ENCODE results near the gene TEX30.
A peak's percentile ranks its signal among the peaks of the same experiment; 100 is the strongest.
"Not testable (repeated sequence)": the region's sequence is repeated elsewhere in the genome, so short reads cannot be mapped to it uniquely, and the experiment has no call there.

Gene TEX30

DNA sequence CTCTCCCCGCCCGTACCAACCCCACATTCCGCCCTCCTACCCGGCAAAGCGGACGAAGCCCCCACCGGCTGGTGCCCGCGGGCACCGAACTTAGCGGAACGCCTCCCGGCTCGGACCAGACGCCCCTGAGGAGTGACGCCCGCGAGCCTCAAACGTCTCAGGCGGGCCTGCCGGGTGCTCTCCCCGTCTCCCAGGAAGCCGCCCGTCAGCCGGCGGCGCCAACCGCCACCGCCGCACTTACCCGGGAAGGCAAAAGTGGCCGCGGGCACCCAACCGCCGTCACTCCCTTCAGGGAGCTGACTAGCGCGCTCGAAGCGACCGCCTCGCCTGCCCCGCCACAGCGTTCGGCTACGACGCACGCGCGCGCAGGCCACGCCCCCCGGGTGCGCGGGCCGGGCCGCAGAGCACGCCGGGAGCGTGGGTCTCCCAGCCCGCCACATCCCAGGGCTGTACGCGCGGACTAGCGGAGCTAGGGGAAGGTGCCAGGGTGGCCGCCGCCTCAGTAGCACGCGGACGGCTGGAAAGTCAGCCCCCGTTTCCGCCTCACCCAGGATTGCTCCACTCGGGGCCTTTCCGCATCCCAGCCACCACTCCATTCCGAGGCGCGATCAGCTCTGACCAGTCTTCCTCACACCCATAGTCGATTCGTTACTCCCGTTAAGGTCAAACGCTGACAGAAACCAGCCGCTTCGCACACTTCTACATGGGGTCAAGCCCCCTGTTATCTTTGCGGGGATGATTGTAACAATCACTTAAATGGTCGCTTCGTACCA lies at the start of gene TEX30:
TEX30 (minus strand) TSS at position 346 of the 773 bp plus-strand sequence. CDS start 3,760 bp downstream, outside the sequence.
- DNase-seq, result peak; percentile 65

DNA sequence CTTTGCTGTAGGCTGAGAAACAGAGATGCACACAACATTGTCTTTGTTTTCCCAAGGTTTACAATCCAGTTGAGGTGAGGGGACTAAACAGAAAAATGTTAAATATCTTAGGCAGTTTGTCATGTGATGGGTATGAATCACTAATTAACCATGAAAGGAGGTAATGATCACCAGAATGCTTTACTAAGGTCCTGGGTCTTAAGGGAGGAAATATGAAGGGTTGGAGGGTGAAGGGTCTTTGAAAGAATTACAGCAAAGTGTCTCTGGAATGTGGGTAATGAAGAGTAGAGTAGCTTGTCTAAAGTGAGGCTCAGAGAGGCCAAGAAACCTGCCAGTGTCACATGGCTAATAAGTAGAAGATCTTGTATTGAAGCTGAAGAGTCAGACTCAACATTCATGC lies 44.3 kb upstream of the TEX30 start:
- no peak for DNase-seq

DNA sequence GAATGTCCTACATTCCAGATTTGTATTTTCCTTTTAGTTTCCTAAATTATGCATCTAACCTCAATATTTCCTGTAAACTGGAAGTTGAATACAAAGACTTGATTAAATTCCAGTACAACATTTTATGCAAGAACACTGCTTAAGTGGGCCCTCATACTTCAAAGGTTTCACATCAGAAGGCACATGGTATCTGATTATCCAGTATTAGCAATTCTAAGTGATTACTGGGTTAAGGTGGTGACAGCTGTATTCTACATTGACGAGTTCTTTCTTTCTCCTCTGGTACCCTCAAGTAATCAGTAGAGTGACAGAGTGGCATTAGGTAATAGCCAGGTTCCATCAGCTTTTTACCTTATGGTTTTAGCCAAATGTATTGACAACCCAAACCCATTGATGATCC lies 43.7 kb upstream of the TEX30 start:
- DNase-seq, result no peak

DNA sequence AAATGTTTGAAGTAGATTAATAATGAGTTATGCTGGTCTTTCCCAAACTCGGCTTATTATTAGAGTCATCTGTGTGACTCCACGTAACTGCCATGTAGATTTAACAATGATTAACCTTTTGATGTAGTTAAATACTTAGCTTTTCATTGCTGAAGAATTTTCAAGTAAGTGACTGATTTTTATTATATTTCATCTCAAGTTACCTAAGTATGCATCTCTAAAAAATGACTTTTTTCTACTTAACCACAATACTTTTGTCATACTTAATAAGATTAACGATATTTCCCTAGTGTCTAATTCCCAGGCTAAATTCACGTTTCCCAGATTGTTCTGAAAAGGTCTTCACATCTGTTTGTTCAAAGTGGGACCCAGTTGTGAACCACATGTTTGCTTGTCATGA lies 43.1 kb upstream of the TEX30 start:
- DNase-seq, result no peak

DNA sequence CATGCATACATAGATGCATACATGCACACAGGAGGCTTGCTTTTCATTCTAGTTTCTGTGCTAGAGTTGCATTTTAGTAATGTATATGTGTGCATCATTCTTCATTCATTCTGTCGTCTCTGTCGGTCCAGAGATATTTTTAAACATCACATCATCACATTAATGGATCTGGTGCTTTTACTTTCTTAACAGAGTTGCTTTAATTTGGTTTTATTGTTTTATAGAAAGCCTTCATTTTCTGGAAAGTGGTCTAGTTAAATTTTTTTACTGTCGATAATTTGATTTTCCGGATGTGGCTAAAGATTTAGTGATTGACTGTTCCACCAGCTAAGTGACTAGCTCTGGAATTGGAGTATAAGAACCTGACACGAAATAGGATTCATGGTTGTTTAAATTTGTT lies 42.2 kb upstream of the TEX30 start:
- no peak for DNase-seq

DNA sequence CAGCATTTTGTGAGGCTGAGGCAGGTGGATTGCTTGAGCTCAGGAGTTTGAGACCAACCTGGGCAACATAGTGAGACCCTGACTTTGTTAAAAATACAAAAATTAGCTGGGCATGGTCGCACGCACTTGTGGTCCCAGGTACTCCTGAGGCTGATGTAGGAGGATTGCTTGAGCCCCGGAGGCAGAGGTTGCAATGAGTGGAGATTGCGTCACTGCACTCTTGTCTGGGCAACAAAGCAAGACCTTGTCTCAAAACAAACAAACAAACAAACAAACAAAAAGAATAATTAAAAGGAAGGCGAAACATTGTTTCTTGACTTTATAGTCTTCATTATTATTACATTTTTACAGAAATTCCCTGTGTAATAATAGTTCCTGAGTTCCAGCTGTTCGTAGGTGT lies 41.2 kb upstream of the TEX30 start:
- no peak for DNase-seq

DNA sequence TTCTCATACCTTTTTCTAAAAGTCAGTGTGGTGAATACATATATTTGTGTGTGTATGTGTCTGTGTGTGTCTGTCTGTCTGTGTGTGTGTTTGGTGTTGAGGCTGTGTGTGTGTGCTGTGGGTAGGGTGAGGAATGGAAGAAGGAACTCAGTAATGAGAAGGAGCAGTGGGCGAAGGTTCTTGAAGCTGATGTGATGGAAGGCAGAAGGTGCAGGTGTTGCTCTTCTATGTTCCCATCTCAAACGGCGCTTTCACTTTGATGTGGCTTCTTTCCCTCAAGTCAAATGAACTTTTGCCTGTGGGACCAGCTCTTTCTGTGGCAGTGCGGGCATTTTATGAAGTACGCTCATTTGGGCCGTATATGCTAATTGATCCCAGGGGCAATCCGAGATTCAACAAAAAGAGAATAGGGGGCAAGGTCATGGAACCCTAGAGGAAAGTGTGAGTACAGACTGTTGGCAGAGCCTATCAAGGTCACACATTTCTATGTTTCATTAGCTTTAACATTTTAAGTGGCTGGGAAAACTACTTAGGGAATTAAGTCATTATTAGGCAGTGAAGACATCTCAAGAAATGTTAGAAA lies 40.5 kb upstream of the TEX30 start:
- DNase-seq, result no peak

DNA sequence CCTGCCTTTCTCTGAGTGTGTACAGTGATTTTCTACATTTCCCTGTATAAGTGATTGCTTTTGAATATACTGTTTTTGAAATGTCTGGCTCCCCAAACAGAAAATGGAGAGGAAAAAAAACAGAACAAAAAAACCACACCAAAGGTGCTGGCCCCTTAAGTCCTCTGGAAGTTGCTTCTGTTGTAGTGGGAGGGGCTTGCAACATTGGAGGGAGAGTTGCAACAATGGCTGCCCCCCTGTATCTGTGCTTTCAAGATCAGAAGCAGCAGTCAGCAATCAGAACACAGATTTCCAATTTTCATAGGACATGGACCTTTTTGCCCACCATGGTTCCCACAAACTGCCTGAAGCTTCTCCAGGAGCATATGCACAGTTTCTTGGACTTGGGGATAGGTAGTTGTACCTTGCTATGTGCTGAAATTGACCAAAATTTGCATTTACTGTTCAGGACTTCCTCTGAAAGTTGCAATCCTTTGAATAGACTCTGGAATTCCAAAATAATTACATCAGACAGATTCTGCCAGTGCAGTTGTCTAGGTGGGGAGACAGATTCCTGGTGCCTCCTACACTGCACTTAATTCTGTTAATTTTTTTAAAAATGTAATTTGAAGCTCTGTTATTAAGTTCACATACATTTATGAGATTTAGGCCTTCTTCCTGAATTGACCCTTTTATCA lies 39.2 kb upstream of the TEX30 start:
- DNase-seq, result no peak

DNA sequence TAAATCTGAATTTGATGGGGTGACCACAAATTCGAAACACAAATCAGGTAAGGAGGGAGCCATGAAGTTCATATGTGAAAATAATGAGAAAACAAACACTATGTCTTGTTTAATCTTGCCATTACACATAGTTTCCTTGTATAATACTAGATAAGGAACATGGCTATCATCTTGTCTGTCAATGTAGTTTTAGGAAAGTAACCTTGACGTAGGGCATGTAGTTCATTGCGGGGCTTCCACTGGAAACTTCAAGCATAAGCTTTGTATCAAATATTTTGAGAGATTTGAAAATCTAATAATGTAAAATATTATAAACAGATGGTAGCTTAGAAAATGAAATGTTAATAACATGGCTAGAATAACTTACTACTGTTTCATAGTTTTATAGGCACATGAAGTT lies 34.1 kb upstream of the TEX30 start:
- no peak for DNase-seq

DNA sequence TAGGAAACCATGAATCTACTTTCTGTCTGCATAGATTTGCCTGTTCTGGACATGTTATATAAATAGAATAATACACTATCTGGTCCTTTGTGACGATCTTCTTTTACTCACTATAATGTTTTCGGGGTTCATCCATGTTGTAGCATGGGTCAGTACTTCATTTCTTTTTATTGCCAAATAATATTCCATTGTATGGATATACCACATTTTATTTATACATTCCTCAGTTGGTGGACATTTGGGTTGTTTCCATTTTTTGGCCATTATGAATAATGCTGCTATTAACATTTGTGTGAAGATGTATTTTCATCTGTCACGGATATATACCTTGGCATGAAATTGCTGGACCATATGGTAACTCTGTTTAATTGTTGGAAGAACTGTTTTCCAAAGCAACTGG lies 32.1 kb upstream of the TEX30 start:
- no peak for DNase-seq

DNA sequence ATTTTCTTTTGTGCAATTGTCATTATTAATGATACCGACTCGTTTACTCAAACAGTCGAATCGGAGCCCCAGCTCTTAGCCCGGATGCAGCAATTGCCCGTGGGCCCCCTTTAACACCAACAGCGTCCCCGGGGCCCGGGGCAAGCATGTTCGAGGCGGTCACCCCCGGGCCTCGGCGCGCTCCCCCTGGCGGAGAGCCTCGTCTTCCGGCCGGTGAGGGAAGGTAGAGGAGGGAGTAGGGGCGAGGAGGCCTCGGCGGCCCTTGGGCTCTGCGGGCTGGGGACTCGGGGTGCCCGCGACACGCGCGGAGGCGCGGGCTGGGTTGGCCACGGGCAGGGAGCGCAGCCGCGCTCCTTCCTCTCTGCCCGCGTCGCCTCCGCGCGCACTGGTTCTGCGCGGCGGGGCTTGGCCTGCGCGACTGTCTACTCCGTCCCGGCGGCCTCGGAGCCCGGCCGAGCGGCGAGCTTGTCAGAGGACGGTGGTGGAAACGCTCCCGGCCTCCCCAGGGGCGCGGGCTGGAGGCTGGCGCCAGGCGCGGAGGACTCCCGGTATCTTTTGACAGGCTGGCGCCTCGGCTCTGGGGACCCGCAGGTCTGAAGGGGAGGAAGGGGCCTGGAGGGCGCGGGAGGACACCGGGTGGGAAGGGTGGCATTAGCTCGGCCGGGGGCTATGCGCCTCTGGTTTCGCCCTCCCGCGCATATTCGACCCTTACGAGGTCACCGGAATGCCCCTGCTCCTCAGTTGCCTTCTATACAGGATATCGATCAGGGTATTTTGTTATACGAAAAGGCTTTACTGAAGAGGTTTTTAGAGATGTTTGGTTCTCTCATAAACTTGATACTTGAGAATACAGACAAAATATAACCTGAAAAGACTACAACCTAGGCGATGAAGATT lies 26.8 kb upstream of the TEX30 start:
- peak; percentile 23 for DNase-seq

DNA sequence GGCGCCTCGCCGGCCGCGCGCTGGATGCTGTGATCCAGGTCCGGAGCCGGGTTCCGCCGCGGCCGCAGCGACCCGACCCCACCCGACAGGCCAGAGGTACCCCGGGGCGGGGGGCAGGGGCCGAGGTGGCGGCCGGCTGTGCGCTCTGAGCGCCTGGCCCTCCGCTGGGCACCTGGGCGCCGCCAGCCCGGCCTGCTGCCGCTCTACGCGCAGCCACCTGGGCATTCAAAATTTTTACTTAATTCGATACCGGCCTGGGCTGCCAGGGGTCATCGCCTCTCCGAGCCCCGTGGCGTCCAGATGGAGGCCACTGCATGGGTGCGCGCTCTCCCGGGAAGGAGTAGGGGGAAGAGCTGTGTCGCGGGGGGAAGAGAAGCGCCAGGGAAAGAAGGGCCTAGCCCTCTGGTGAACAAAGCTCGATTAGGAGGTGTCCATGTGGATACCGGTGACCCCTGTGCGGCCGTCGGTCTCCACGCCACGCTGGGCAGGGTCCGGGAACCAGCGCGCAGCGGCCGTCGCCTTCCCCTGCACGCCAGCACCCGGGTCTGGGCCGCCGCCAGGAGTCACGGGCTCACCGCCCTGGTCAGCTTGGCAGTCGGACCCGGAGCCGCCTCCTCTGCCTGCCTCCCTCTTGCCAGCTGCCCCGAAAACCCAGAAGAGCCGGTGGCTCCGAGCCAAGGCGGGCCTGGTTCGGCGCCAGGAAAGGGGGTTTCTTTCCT lies 26.0 kb upstream of the TEX30 start:
- no peak for DNase-seq

DNA sequence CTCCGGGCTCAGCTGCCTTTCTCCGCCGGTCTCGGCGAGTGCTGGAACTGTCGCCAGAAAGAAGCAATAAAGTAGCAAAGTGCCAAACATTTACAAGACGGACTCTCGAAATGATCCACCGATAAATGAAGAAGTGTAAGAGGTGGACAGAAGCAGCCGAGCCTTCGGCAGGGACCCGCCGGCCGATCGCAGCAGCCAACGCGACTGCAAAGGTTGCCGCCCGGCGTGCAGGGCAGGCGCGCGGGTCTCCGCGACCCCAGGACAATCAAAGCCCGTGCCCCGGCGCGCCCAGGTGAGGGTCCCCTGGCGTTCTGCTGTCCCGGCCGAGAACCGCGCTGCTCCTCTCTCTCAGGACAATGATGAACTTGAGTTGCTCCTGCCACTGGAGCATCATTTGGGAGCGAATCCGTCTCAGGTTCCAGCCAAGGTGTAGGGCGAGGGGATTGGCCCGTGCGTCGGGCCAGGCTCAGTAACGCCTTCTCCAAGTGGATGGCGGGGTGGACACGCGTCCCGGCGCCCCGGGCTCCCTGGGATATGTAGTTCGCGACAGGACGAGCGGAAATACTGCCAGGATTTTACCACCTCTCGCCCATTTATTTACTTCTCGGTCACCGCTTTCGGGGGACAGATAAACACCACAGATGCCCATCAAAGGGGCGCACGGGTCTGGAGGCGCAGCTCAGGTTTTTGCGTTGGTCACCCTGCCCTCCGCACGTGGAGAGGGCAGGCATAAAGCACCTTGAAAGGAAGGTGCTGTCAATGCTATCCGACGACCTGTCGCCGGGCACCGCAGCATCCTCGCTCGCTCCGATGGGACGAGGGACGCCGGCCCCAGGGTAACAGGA lies 25.2 kb upstream of the TEX30 start, which contains the start of the genes BIVM and POGLUT2:
BIVM (plus strand) TSS at position 539 of the 845 bp plus-strand sequence. CDS start 8,149 bp downstream, outside the sequence.
POGLUT2 (minus strand) TSS at position 396 of the 845 bp plus-strand sequence; CDS start at position 90, 306 bp downstream.
- DNase-seq, result peak; percentile 68

DNA sequence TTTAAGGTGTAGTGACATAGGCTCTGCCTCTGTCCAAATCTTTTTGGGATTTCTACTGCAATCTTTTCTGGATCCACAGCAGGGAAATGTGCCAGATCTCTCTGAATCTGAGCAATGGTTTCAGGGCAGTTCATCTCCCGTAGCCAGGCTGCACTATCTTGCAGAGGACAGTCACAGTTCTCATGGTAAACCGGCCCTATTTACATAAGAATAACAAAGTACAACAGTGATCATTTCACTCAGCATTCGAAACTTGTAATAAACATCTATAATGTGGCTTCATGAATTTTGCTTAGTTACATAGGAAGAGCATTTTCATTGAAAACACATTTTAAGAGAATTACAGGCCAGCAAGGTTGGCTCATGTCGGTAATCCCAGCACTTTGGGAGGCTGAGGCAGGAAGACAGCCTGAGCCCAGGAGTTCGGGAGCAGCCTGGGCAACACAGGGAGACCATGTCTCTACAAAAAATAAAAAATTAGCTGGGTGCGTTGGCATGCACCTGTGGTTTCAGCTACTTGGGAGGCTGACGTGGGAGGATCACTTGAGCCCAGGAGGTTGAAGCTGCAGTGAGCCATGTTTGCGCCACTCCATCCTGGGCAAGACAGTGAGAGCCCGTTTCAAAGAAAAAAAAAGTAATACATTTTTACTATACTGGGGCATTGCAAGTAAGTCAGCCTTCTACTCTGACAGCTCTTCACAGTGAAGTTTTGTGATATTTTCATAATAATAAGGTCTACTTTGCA lies 20.2 kb upstream of the TEX30 start:
- no peak for DNase-seq

DNA sequence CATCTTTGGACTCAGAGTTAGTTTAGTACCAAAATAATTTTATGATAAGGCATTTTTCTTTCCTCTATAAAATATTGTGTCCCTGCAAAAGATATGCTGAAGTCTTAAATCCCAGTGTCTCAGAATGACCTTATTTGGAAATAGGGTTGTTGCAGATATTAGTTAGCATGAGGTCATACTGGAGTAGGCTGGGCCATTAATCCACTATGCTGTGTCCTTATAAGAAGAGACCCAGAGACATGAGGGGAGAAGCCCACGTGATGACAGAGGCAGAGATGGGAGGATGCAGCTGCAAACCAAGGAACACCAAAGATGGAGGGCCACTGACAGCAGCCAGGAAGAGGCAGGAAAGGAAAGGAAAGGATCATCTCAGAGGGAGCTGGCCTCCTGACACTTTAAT lies 18.8 kb upstream of the TEX30 start:
- no peak for DNase-seq

DNA sequence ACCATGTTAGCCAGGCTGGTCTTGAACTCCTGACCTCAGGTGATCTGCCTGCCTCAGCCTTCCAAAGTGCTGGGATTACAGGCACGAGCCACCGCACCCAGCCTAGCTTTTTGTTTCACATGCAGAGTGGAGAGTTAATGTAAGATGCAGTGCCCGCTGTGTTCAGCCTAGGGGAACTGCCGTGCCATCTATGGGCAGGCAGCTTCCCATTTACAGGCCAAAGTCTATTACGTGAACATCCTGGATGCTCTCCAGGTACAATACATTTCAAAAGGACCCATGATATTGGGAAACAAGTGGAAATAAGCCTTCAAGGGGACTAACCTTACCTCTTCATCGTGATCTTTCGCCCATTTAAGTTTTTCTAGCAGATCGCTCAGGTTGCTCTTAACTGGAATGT lies 15.1 kb upstream of the TEX30 start:
- no peak for DNase-seq

DNA sequence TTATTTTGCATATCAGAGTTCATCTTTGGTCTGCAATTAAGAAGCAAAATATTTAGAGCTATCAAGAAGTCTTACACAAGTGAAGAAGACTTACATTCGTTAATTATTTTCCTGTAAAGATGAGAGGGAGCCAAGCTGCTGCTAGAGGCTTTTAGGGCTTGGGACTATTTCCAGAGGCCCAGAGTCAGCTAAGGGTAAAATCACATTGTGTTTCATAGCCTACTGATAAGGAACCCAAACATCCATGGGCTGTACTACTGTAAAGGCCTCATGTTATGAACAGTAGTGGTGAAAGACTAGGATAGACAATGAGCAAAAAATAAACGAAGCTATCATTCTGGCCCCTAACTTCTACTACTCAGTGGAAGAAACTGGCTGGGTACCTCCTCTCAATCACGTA lies 10.9 kb upstream of the TEX30 start:
- DNase-seq, result no peak

DNA sequence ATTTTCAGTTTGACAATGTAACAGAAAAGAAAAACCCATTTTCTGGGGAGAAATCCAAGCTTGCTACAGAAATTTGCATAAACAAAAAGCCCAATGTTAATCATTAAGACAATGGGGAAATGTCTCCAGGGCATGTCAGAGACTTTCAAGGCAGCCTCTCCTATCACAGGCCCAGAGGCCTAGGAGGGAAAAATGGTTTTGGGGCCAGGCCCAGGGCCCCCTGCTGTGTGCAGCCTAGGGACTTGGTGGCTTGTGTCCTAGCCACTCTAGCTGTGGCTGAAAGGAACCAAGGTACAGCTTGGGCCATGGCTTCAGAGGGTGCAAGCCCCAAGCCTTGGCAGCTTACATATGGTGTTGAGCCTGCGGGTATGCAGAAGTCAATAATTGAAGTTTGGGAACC lies 8.0 kb upstream of the TEX30 start:
- DNase-seq, result no peak

DNA sequence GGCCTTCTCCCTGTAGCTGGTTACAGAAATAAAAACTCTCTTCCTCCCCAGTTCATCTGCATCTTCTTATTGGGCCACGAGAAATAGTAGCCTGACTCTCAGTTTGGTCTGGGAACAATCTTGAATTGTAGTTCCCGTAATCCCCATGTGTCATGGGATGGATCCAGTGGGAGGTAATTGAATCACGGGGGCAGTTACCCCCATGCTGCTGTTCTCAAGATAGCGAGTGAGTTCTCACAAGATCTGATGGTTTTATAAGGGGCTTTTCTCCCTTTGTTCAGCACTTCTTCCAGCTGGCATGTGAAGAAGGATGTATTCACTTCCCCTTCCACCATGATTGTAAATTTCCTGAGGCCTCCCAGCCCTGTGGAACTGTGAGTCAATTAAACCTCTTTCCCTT lies 7.1 kb upstream of the TEX30 start:
- DNase-seq, result not testable (repeated sequence)

DNA sequence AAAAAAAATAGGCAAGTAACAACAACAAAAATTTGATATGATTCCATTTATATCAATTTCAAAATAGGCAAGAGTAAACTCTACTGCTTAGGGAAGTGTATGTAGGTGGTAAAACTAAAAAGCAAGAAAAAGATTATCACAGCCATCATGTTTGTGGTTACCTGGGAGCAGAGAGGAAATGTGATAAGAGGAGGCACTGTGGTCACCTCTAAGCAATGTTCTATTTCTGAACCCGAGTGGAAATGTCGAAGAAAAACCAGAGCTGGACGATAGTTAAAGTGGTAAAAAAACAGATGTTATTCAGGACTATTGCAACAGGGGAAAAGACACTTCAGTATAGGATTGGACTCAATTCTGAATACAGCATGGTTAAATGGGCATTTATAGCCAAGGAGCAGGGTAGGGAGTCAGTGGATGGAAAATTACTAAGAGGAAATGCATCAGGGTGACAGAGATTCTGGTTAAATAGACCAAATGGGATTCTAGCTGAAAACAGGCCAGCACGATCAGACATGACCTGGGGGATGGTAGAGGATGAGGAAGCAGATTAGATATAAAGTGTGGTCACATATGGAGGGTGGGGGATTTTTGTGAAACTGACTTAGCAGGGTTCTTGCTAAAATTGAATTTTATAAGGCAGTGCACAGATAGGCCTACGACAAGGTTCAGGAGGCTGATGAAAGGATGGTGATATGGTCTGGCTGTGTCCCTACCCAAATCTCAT lies 6.0 kb upstream of the TEX30 start:
- no peak for DNase-seq

Measured in GOT3 (cell line).